Peyer's patch (tissue), 4 donors: ENCODE data around the gene EHBP1L1. TPM values are rescaled to one million over a fixed set of nuclear protein-coding genes. Genes with fewer than 3 reads are reported as not detected.

Experiments used
- DNase-seq, 3 donors: peaks; one replicate each; pipeline ENCODE4 v3.0.0-alpha.2; 2017 to 2019
- H3K27ac ChIP-seq, 4 donors: fragments of 200-600 bp; sonication (generic); one replicate each; pipeline ENCODE4 v1.5.1; 2016 to 2019
- H3K27me3 ChIP-seq, 2 donors: fragments of 200-600 bp; sonication (generic); one replicate each; pipeline ENCODE4 v1.5.1; 2019
- H3K36me3 ChIP-seq, 3 donors: fragments of 200-600 bp; sonication (generic); one replicate each; pipeline ENCODE4 v1.5.1; 2016 to 2019
- H3K4me1 ChIP-seq, 4 donors: fragments of 200-600 bp; sonication (generic); one replicate each; pipeline ENCODE4 v1.5.1; 2016 to 2019
- H3K4me3 ChIP-seq, 4 donors: fragments of 200-600 bp; sonication (generic); 1 replicate in 3 of 4; 2 replicates in 1 of 4; pipeline ENCODE4 v1.5.1; 2016 to 2019; ENCODE audit warnings: mild to moderate bottlenecking in 1 of 4
- H3K9me3 ChIP-seq, 4 donors: fragments of 200-600 bp; sonication (generic); one replicate each; pipeline ENCODE4 v1.5.1; 2016 to 2019; ENCODE audit warnings: mild to moderate bottlenecking in 1 of 4
- POLR2A ChIP-seq, 2 donors: fragments of 450-650 bp; IDR thresholded peaks; one replicate each; pipeline ENCODE4 v1.5.1; 2017; ENCODE audit warnings: antibody characterized with exemption in 2 of 2, mild to moderate bottlenecking in 2 of 2, moderate library complexity in 2 of 2
- total RNA-seq, 4 donors: library from RNA; depleted of rRNA; stranded (reverse); fragments of >200 nt; gene quantifications; one replicate each; pipeline ENCODE4 v1.1.0, GENCODE V29; 2016
- TF ChIP-seq, protein P1 (sequence below), 6 experiments: fragments of 450-650 bp in 4 of 6; fragments of 200-600 bp in 2 of 6; sonication (generic) in 1 of 6; IDR thresholded peaks; one replicate each; pipeline ENCODE4 v1.5.1; 2017 to 2019; ENCODE audit warnings: antibody characterized with exemption in 6 of 6, mild to moderate bottlenecking in 3 of 6, moderate library complexity in 1 of 6

Gene EHBP1L1
- total RNA-seq, 4 donors from 2014 or later = 65.2 to 163 (median 121) TPM

DNA sequence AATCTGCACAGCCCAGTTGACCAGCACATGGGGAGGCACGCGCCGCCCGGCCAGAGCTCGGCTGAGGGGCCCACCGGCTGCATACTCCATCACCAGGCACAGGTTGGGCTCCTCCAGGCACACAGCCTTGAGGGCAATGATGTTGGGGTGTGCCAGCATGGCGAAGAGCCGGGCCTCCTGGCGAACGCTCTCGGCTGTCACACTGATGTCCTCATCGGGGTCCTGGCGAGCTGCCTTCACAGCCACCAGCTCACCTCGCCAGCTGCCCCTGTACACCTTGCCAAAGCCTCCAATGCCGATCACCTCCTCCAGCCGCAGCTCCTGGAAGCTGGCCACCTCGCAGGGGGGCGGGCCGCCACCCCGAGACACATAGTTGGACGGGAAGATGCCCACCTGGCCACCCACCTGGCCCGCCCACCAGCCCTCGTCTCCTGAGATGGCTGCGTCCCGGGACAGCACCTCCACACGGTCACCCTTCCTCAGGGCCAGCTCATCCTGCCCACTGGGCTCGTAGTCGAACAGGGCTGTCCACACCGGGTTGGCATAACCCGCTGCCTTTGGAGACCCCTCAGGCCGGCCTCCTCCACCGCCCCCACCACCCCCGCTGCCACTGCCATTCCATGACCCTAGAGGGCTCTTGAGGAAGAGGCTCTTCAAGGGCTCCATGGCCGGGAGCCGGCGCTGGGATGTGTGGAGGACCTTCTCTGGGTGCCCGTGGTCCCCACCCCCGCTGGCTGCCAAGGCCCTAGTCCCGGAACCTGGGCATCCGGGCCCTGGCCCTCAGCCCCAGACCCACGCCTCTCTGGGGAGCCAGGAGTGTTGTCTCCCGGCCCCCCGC lies 37.5 kb downstream of the EHBP1L1 start:
- Histone ChIP-seq H3K27me3 (no peaks in the 10 kb centered on the region), H3K36me3 (peaks cover 0 to 26% (median 0%) of the 10 kb centered on the region in 3 donors), H3K27ac (peak overlapping the region; percentile 92 to 98 (median 96)), H3K4me3 (peak overlapping the region; percentile 71 to 97 (median 93)), H3K9me3 (no peaks in the 10 kb centered on the region), H3K4me1 (peaks cover 0 to 58% (median 34%) of the 10 kb centered on the region in 4 donors)
- peak in 2 of 3 donors; percentile 31 to 66 for DNase-seq
- no peak for TF ChIP-seq POLR2A (IDR thresholded peaks at IDR 0.05)
- TF ChIP-seq, protein P1, sequence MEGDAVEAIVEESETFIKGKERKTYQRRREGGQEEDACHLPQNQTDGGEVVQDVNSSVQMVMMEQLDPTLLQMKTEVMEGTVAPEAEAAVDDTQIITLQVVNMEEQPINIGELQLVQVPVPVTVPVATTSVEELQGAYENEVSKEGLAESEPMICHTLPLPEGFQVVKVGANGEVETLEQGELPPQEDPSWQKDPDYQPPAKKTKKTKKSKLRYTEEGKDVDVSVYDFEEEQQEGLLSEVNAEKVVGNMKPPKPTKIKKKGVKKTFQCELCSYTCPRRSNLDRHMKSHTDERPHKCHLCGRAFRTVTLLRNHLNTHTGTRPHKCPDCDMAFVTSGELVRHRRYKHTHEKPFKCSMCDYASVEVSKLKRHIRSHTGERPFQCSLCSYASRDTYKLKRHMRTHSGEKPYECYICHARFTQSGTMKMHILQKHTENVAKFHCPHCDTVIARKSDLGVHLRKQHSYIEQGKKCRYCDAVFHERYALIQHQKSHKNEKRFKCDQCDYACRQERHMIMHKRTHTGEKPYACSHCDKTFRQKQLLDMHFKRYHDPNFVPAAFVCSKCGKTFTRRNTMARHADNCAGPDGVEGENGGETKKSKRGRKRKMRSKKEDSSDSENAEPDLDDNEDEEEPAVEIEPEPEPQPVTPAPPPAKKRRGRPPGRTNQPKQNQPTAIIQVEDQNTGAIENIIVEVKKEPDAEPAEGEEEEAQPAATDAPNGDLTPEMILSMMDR (IDR thresholded peaks at IDR 0.05) = no peak

DNA sequence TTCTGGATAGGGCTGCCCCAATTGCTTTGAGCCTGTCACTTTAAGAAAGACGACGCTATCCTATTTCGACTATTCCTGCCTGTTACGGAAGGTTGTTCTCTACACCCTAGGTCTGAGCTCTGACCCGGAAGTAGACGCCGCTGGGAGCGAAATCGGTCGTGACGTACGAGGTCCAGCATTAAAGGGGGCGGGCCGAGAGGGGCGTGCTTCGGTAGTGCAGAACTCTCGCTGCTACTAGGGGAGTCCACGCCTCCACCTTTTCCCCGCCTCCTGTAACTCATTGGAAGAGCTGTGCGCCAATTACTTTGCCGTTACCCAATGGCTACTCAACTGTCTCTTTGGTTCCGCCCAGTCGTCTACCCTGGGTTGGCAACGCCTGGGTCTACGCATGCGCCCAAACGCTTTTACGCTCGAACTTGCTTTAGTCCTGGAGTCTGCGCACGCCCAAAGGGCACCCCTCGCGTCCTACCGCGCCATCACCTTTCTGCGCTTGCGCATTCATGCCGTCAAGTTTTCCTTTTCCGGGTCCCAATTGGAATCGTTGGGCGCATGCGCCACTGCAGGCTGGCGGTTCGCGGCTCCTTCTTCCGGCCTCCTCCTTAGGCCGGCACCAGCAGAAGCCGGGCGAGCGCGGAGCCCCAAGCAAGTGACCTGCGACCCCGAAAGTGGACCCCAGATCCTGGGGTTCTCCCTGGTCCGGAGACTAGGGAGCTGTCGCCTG lies 39.5 kb downstream of the EHBP1L1 start, which contains the start of gene PCNX3:
TSS of gene PCNX3 (plus strand) at position 548 of the 721 bp plus-strand sequence. CDS start 536 bp downstream, outside the sequence.
- Histone ChIP-seq H3K4me1 (peaks cover 0 to 45% (median 34%) of the 10 kb centered on the region in 4 donors), H3K4me3 (peak within 1 kb of the TSS; percentile 93 to 97 (median 96)), H3K27ac (peak within 1 kb of the TSS; percentile 92 to 98 (median 96)), H3K27me3 (no peaks in the 10 kb centered on the region), H3K9me3 (no peaks in the 10 kb centered on the region), H3K36me3 (peaks cover 0 to 40% (median 0%) of the 10 kb centered on the region in 3 donors)
- DNase-seq = peak; percentile 100
- TF ChIP-seq POLR2A (IDR thresholded peaks at IDR 0.05) = peak; percentile 63 to 70
- TF ChIP-seq, protein P1 (IDR thresholded peaks at IDR 0.05) = peak in 1 of 6 experiments; percentile 57

DNA sequence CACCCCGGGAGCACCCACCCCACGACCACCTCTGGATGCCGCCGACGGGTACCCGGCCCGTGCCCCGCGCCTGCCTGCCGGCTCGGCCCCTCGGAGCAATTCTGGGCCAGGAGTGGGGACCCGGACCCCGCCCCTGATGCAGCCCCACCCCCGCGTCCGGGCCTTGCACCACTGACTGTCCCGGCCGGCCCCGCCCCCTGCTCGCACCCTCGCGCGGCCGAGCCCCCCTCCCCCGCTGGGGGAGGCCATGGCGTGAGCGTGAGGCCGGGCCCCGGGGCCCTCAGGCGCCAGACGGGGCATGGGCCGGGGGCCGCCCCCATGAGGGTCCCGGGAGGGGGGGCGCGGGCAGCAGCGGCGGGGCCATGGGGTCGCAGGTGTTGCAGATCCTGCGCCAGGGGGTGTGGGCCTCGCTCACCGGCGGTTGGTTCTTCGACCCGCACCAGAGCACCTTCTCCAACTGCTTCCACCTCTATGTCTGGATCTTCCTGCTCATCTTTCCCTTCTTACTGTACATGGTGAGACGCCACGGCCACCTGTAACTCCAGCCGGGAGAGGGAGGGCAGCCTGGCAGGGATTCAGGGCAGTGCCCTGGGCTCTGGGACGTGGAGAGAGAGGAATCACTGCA lies 40.2 kb downstream of the EHBP1L1 start:
- peak overlapping the region; percentile 92 to 98 (median 96) for H3K27ac ChIP-seq
- TF ChIP-seq POLR2A (IDR thresholded peaks at IDR 0.05) = no peak
- TF ChIP-seq, protein P1 (IDR thresholded peaks at IDR 0.05) = no peak
- peaks cover 0 to 46% (median 0%) of the 10 kb centered on the region in 3 donors for H3K36me3 ChIP-seq
- H3K4me3 ChIP-seq = peak overlapping the region; percentile 85 to 97 (median 94)
- no peaks in the 10 kb centered on the region for H3K9me3 ChIP-seq
- peaks cover 0 to 39% (median 32%) of the 10 kb centered on the region in 4 donors for H3K4me1 ChIP-seq
- peak in 1 of 3 donors; percentile 52 for DNase-seq
- no peaks in the 10 kb centered on the region for H3K27me3 ChIP-seq

DNA sequence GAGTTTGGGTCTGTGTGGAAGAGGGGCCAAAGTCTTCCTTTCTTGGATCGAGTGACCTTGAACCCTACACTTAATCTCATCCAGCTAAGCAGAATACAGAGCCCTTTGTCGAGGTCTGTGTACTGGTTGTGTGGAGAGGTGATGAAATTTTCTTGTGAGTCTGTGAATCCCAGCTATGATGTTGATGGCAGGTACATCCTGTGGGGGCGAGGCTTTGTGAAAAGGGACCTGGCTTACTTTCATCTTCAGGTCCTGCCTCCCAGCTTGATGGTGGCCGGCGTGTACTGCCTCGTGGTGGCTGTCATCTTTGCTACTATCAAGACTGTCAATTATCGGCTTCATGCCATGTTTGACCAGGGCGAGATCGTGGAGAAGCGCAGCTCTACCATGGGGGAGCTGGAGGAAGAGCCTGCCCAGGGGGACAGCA lies 40.7 kb downstream of the EHBP1L1 start:
- TF ChIP-seq POLR2A (IDR thresholded peaks at IDR 0.05) = no peak
- DNase-seq = no peak
- H3K27ac ChIP-seq = peak overlapping the region; percentile 92 to 98 (median 96)
- H3K27me3 ChIP-seq = no peaks in the 10 kb centered on the region
- H3K4me3 ChIP-seq = peak overlapping the region; percentile 85 to 97 (median 94)
- H3K36me3 ChIP-seq = peaks cover 0 to 52% (median 0%) of the 10 kb centered on the region in 3 donors
- peaks cover 0 to 34% (median 30%) of the 10 kb centered on the region in 4 donors for H3K4me1 ChIP-seq
- H3K9me3 ChIP-seq = no peaks in the 10 kb centered on the region

DNA sequence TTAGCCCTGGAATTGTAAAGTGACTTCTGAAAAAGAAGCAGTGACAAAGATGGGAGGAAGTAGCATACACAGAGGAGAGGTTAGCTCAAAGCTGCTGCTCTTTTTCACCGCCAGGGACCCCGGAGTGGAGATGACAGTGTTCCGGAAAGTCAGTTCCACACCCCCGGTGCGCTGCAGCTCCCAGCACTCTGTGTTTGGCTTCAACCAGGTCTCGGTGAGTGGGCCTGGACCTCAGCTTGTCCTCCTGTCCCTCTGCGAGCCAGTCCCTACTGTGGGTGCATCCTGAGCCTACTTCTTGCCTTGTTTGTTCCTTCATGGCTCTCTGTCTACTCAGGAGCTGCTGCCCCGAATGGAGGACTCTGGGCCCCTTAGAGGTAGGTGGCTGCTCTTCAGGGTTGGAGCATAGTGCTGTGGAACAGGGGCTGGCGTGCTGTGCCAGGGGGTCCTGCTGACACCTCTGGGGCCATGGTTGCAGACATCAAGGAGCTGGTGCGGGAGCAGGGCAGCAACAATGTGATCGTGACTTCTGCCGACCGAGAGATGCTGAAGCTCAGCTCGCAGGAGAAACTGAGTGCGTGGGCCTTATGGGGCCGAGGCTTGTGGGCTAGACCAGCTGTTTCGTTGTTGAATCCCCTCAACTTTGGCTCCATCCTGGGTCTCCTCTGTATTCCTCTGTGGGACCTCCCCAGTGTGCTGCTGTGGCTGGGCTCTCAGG lies 41.4 kb downstream of the EHBP1L1 start:
- Histone ChIP-seq H3K9me3 (no peaks in the 10 kb centered on the region), H3K4me1 (peaks cover 0 to 27% (median 24%) of the 10 kb centered on the region in 4 donors), H3K27ac (no peak overlapping the region), H3K36me3 (peaks cover 0 to 59% (median 0%) of the 10 kb centered on the region in 3 donors), H3K27me3 (no peaks in the 10 kb centered on the region), H3K4me3 (peak overlapping the region in 2 of 4 donors; percentile 94 to 97)
- TF ChIP-seq POLR2A (IDR thresholded peaks at IDR 0.05) = no peak
- TF ChIP-seq, protein P1 (IDR thresholded peaks at IDR 0.05) = no peak
- no peak for DNase-seq
